PC-9 (cell line): ENCODE results near the gene CHST11.

Experiments used
- EZH2 ChIP-seq: fragments of 200-600 bp; sonication (generic); IDR thresholded peaks from 2 replicates; pipeline ENCODE4 v1.8.0; 2017; ENCODE audit warnings: antibody characterized with exemption, low read depth
- TF ChIP-seq, protein P1 (sequence below): fragments of 200-600 bp; sonication (generic); conservative IDR thresholded peaks from 2 replicates; pipeline ENCODE4 v1.6.1; 2017; ENCODE audit warnings: mixed run types, antibody characterized with exemption, mild to moderate bottlenecking, moderate library complexity

- TF ChIP-seq, protein P1, sequence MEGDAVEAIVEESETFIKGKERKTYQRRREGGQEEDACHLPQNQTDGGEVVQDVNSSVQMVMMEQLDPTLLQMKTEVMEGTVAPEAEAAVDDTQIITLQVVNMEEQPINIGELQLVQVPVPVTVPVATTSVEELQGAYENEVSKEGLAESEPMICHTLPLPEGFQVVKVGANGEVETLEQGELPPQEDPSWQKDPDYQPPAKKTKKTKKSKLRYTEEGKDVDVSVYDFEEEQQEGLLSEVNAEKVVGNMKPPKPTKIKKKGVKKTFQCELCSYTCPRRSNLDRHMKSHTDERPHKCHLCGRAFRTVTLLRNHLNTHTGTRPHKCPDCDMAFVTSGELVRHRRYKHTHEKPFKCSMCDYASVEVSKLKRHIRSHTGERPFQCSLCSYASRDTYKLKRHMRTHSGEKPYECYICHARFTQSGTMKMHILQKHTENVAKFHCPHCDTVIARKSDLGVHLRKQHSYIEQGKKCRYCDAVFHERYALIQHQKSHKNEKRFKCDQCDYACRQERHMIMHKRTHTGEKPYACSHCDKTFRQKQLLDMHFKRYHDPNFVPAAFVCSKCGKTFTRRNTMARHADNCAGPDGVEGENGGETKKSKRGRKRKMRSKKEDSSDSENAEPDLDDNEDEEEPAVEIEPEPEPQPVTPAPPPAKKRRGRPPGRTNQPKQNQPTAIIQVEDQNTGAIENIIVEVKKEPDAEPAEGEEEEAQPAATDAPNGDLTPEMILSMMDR = no peak
- no peak for TF ChIP-seq EZH2
These were observed 342.7 kb downstream of the CHST11 start for GRCh38 chr12:104799458-104799857.
